HCT116 (cell line): ENCODE measurements around the gene PLB1. TPM values are rescaled to one million over a fixed set of nuclear protein-coding genes. Genes with fewer than 3 reads are reported as not detected.
"Not testable (repeated sequence)": the region's sequence is repeated elsewhere in the genome, so short reads cannot be mapped to it uniquely, and the experiment has no call there.

ENCODE experiments used
- ATAC-seq: fragments of 200-7000 bp; cut with Tn5 transposase; 2 replicates; pipeline ENCODE4 v1.9.1; 2020; ENCODE audit warnings: mild to moderate bottlenecking, moderate library complexity
- BruUV-seq: library from RNA; stranded (reverse); fragments of 400-500 nt; replicated peaks from 2 replicates; lab custom pipeline; 2021; lab: Mats Ljungman, UMichigan
- CTCF ChIA-PET: fragments of 300-600 bp; sonication (Branson Sonifier 250); formaldehyde crosslinking; loops from one replicate; lab custom pipeline; 2021; ENCODE audit warnings: antibody characterized with exemption; lab: Charles Lee
- POLR2A ChIA-PET: fragments of 300-600, 350-600 bp; sonication (Branson Sonifier 250); formaldehyde crosslinking; loops from one replicate; lab custom pipeline; 2021; ENCODE audit warnings: antibody characterized with exemption; lab: Charles Lee
- RAD21 ChIA-PET, 2 experiments: fragments of 300-600 bp; sonication (Branson Sonifier 250); formaldehyde crosslinking; loops; one replicate each; lab custom pipeline; 2023; ENCODE audit warnings: low total read pairs in 2 of 2; ENCODE audit not compliant: uncharacterized antibody in 2 of 2, unreplicated experiment in 2 of 2, low non-redundant PET in 1 of 2; lab: Charles Lee
- DNase-seq: peaks from one replicate; pipeline ENCODE4 v3.0.0-alpha.2; 2010; ENCODE audit warnings: low read depth, low spot score
- H2AFZ ChIP-seq: fragments of 200-600 bp; shearing (Covaris generic), sonication (generic); 2 replicates; pipeline ENCODE4 v1.6.1; 2017; ENCODE audit warnings: low read depth, mixed run types, mixed read lengths, antibody characterized with exemption, low read length; ENCODE audit not compliant: poor library complexity, severe bottlenecking
- H3K27ac ChIP-seq: 2 replicates; pipeline ENCODE4 v1.5.1; 2012; ENCODE audit warnings: low read depth, low read length
- H3K27me3 ChIP-seq: fragments of 200-600 bp; sonication (generic); 2 replicates; pipeline ENCODE4 v1.6.1; 2016; ENCODE audit warnings: mixed run types, low read length, mixed read lengths; ENCODE audit not compliant: insufficient read depth
- H3K36me3 ChIP-seq, 2 experiments: fragments of 200-500 bp in 1 of 2; fragments of 200-600 bp in 1 of 2; sonication (Bioruptor generic) in 1 of 2; sonication (generic) in 1 of 2; 2 replicates each; pipeline versions ENCODE4 v1.5.1 to v1.6.1; 2014 to 2016; ENCODE audit warnings: low read length in 2 of 2, inconsistent platforms in 1 of 2, mixed read lengths in 1 of 2, mixed run types in 1 of 2; ENCODE audit not compliant: insufficient read depth in 2 of 2, control insufficient read depth in 1 of 2
- H3K4me1 ChIP-seq, 2 experiments: fragments of 200-600 bp in 1 of 2; sonication (generic) in 1 of 2; 2 replicates each; pipeline versions ENCODE4 v1.5.1 to v1.6.1; 2012 to 2017; ENCODE audit warnings: low read length in 2 of 2, inconsistent platforms in 1 of 2, mild to moderate bottlenecking in 1 of 2, mixed read lengths in 1 of 2, mixed run types in 1 of 2, moderate library complexity in 1 of 2; ENCODE audit not compliant: insufficient read depth in 2 of 2, control insufficient read depth in 1 of 2
- H3K4me2 ChIP-seq: fragments of 200-600 bp; sonication (generic); 2 replicates; pipeline ENCODE4 v1.6.1; 2017; ENCODE audit warnings: mixed run types, low read length, mixed read lengths
- H3K4me3 ChIP-seq, 2 experiments: fragments of 200-600 bp in 1 of 2; sonication (generic) in 1 of 2; replicated peaks in 1 of 2; 2 replicates each; pipeline ENCODE4 v1.5.1; 2011 to 2016; ENCODE audit warnings: low read length in 2 of 2, control low read depth in 1 of 2, low read depth in 1 of 2, mild to moderate bottlenecking in 1 of 2, mixed read lengths in 1 of 2, mixed run types in 1 of 2
- H3K79me2 ChIP-seq: fragments of 200-600 bp; sonication (generic); 2 replicates; pipeline ENCODE4 v1.6.1; 2017; ENCODE audit warnings: mild to moderate bottlenecking, mixed run types, low read length, moderate library complexity, mixed read lengths; ENCODE audit not compliant: insufficient read depth
- H3K9ac ChIP-seq: fragments of 200-600 bp; sonication (generic); 2 replicates; pipeline ENCODE4 v1.6.1; 2016; ENCODE audit warnings: low read length, mixed read lengths
- H3K9me2 ChIP-seq: fragments of 200-600 bp; sonication (generic), shearing (Covaris generic); 2 replicates; pipeline ENCODE4 v1.6.1; 2017; ENCODE audit warnings: mixed run types, mild to moderate bottlenecking, moderate library complexity; ENCODE audit not compliant: insufficient read depth
- H3K9me3 ChIP-seq, 2 experiments: fragments of 200-500 bp in 1 of 2; fragments of 200-600 bp in 1 of 2; sonication (Bioruptor generic) in 1 of 2; sonication (generic) in 1 of 2; 2 replicates each; pipeline ENCODE4 v1.6.1; 2014 to 2017; ENCODE audit warnings: low read length in 2 of 2, mixed read lengths in 2 of 2, inconsistent platforms in 1 of 2, low read depth in 1 of 2, mild to moderate bottlenecking in 1 of 2, mixed run types in 1 of 2, moderate library complexity in 1 of 2; ENCODE audit not compliant: control insufficient read depth in 1 of 2, insufficient read depth in 1 of 2
- H4K20me1 ChIP-seq: fragments of 200-600 bp; sonication (generic), shearing (Covaris generic); 2 replicates; pipeline ENCODE4 v1.6.1; 2017; ENCODE audit warnings: mixed run types, mild to moderate bottlenecking, moderate library complexity; ENCODE audit not compliant: insufficient read depth
- RAD21 ChIP-seq: IDR thresholded peaks from 2 replicates; pipeline ENCODE4 v1.6.1; 2012; ENCODE audit warnings: low read depth, mild to moderate bottlenecking
- ZBTB33 ChIP-seq: IDR thresholded peaks from 2 replicates; pipeline ENCODE4 v1.6.1; 2011; ENCODE audit warnings: mild to moderate bottlenecking, low read length, moderate library complexity; ENCODE audit not compliant: insufficient replicate concordance; ENCODE audit errors: extremely low read depth
- ZNF274 ChIP-seq: fragments of 200-500 bp; sonication (Bioruptor generic); IDR thresholded peaks from 2 replicates; pipeline ENCODE4 v1.6.1; 2014; ENCODE audit warnings: mild to moderate bottlenecking, low read depth, low read length, inconsistent platforms
- intact Hi-C: fragments of 100-400 bp; cut with micrococcal nuclease; formaldehyde crosslinking; loops from 2 replicates; pipeline ENCODE4 v1.10.0; 2022
- total RNA-seq: library from RNA; stranded (reverse); gene quantifications from one replicate; pipeline ENCODE4 v1.2.1, GENCODE V29; 2021; ENCODE audit not compliant: unreplicated experiment

PLB1 gene
- total RNA-seq, 1 experiment from 2014 or later, result 0.49 TPM

GRCh38 chr2:28550345-28550744 lies 54.5 kb downstream of the PLB1 start:
- POLR2A ChIA-PET, intact Hi-C loops, ATAC-seq, H2AFZ ChIP-seq, H3K4me1 ChIP-seq, H3K27me3 ChIP-seq, H3K79me2 ChIP-seq, H3K4me2 ChIP-seq, H3K36me3 ChIP-seq, H3K9ac ChIP-seq, H3K9me3 ChIP-seq, BruUV-seq, RAD21 ChIA-PET, DNase-seq, H4K20me1 ChIP-seq, H3K27ac ChIP-seq, H3K4me3 ChIP-seq, CTCF ChIA-PET, H3K9me2 ChIP-seq: not testable (repeated sequence)

GRCh38 chr2:28552045-28552823 lies 56.4 kb downstream of the PLB1 start:
- intact Hi-C loops, result no loop called here
- no TSS peak for BruUV-seq
- Histone ChIP-seq H3K4me2 (no peak overlapping the region), H3K27ac (no peak overlapping the region), H3K4me1 (no peaks in the 10 kb centered on the region), H3K27me3 (no peaks in the 10 kb centered on the region), H3K9me2 (no peaks in the 10 kb centered on the region), H3K9me3 (no peaks in the 10 kb centered on the region), H3K79me2 (no peaks in the 10 kb centered on the region), H3K4me3 (no peak overlapping the region), H3K36me3 (no peaks in the 10 kb centered on the region), H4K20me1 (no peaks in the 10 kb centered on the region), H2AFZ (no peak overlapping the region), H3K9ac (no peak overlapping the region)
- DNase-seq (no peak), ATAC-seq (no peak)
- CTCF ChIA-PET, result no interaction called here
- TF ChIP-seq RAD21, result no peak
- no peak for TF ChIP-seq ZNF274
- no peak for TF ChIP-seq ZBTB33
- RAD21 ChIA-PET, result no interaction called here
- POLR2A ChIA-PET, result no interaction called here
